ENCODE results near the gene KIF26B. TPM values are rescaled to one million over a fixed set of nuclear protein-coding genes. Genes with fewer than 3 reads are reported as not detected.

The KIF26B gene
- total and polyA plus RNA-seq, 5 donors, result 0.11 to 0.41 (median 0.29) TPM

DNA sequence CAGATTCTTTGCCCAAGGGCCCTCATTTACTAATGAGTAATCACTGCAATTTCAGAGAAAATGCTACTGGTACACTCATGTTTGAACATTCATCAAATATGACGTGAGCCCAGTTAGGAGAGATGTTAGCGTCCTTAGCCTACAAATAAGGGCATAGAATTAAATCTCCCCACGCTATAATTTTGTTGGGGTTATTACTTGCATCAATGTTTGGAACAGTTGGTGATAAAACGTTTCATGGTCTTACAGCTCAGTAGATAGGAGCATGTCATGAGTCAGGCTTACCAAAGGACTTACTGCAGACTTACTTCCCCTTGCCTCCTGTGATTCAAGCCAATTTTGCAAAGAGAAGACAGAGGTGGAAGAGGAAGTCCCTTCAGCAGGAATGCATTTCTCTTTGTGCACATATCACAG, 304.0 kb downstream of the KIF26B start:
- WGBS, result 61% methylated on average over 4 of the region's 4 CpGs
- H3K27me3 ChIP-seq (ENCODE audit: control insufficient read depth, insufficient read depth), result no peaks in the 10 kb centered on the region
- DNase-seq, result no peak
- H3K4me3 ChIP-seq (ENCODE audit: low read length), result no peak overlapping the region
- H3K4me1 ChIP-seq (ENCODE audit: control insufficient read depth, insufficient read depth, low read length), result no peaks in the 10 kb centered on the region
- intact Hi-C loops (cut with DNase I), result no loop called here
- no peak overlapping the region for H3K27ac ChIP-seq (ENCODE audit: low read length)
- H3K9me3 ChIP-seq (ENCODE audit: control insufficient read depth, low read length), result no peaks in the 10 kb centered on the region
- ATAC-seq, result peak in 1 of 2 donors; percentile 36

DNA sequence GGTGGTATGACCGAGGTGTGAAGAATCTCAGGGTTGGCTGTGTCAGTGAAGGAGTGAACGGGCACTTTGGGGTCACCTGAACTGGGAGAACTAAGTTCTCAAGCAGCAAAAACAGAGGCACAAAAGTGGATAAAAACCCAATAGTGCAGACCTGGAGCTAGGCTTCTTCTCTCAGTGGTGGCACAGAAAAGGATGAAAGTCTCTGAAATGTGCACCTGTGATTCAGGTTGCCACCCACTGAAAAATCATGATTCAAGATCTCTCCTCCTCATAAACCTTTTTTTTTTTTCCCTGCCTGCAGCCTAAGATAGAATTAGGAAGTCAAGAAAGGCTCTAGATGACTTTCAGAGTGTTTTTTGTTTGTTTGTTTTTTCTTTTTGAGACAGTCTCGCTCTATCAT, 304.8 kb downstream of the KIF26B start:
- intact Hi-C loops (cut with DNase I), result no loop called here
- DNase-seq, result no peak

GRCh38 chr1:245461681-245462080, 306.9 kb downstream of the KIF26B start:
- Histone ChIP-seq H3K27ac (ENCODE audit: low read length) (no peak overlapping the region), H3K4me3 (ENCODE audit: low read length) (no peak overlapping the region), H3K9me3 (ENCODE audit: control insufficient read depth, low read length) (no peaks in the 10 kb centered on the region), H3K27me3 (ENCODE audit: control insufficient read depth, insufficient read depth) (no peaks in the 10 kb centered on the region), H3K4me1 (ENCODE audit: control insufficient read depth, insufficient read depth, low read length) (no peaks in the 10 kb centered on the region)
- ATAC-seq (no peak), DNase-seq (no peak)
- WGBS, result 76% methylated on average over 5 of the region's 5 CpGs
- intact Hi-C loops (cut with DNase I), result no loop called here

More for the DNA sequence above, 304.8 kb downstream of the KIF26B start:
- Histone ChIP-seq H3K4me3 (ENCODE audit: low read length) (no peak overlapping the region), H3K9me3 (ENCODE audit: control insufficient read depth, low read length) (no peaks in the 10 kb centered on the region), H3K27me3 (ENCODE audit: control insufficient read depth, insufficient read depth) (no peaks in the 10 kb centered on the region), H3K4me1 (ENCODE audit: control insufficient read depth, insufficient read depth, low read length) (no peaks in the 10 kb centered on the region), H3K27ac (ENCODE audit: low read length) (no peak overlapping the region)
- no peak for ATAC-seq
- WGBS, result 88% methylated on average over 3 of the region's 3 CpGs

DNA sequence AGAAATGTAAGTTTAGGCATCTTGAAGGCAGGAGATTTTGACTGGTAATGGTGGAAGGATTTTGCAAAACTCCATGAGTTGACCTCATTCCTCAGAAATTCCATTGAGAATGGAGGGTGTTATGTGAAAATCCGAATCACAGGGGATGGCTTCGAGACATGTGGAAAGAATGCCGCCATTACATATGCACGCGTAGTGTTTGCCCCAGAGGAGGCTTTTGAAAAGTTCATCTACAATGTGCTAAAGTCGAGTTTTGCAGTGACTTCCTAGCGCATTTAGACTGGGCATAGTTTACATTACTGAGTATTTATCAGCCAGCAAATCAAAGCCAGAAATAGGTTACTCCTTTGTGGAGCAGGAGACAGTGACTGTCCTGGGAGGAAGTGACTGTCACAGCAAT, 307.4 kb downstream of the KIF26B start:
- Histone ChIP-seq H3K4me1 (ENCODE audit: control insufficient read depth, insufficient read depth, low read length) (no peaks in the 10 kb centered on the region), H3K9me3 (ENCODE audit: control insufficient read depth, low read length) (no peaks in the 10 kb centered on the region), H3K4me3 (ENCODE audit: low read length) (no peak overlapping the region), H3K27ac (ENCODE audit: low read length) (no peak overlapping the region), H3K27me3 (ENCODE audit: control insufficient read depth, insufficient read depth) (no peaks in the 10 kb centered on the region)
- 80% methylated on average over 7 of the region's 7 CpGs for WGBS
- ATAC-seq (no peak), DNase-seq (no peak)
- intact Hi-C loops (cut with DNase I), result no loop called here

GRCh38 chr1:245463392-245464165, 308.8 kb downstream of the KIF26B start:
- intact Hi-C loops (cut with DNase I), result no loop called here
- Histone ChIP-seq H3K4me1 (ENCODE audit: control insufficient read depth, insufficient read depth, low read length) (no peaks in the 10 kb centered on the region), H3K4me3 (ENCODE audit: low read length) (no peak overlapping the region), H3K27me3 (ENCODE audit: control insufficient read depth, insufficient read depth) (no peaks in the 10 kb centered on the region), H3K27ac (ENCODE audit: low read length) (no peak overlapping the region), H3K9me3 (ENCODE audit: control insufficient read depth, low read length) (no peaks in the 10 kb centered on the region)
- WGBS, result 85% methylated on average over 11 of the region's 11 CpGs
- DNase-seq (no peak), ATAC-seq (no peak)

- DNase-seq (no peak), ATAC-seq (peak in 1 of 2 donors; percentile 16)
- Histone ChIP-seq H3K27me3 (ENCODE audit: control insufficient read depth, insufficient read depth) (no peaks in the 10 kb centered on the region), H3K27ac (ENCODE audit: low read length) (no peak overlapping the region), H3K4me1 (ENCODE audit: control insufficient read depth, insufficient read depth, low read length) (no peaks in the 10 kb centered on the region), H3K9me3 (ENCODE audit: control insufficient read depth, low read length) (no peaks in the 10 kb centered on the region), H3K4me3 (ENCODE audit: low read length) (no peak overlapping the region)
- intact Hi-C loops (cut with DNase I), result no loop called here
- 89% methylated on average over 15 of the region's 15 CpGs for WGBS
Observed at GRCh38 chr1:245464290-245464689, 309.5 kb downstream of the KIF26B start.

- no peak overlapping the region for H3K4me3 ChIP-seq (ENCODE audit: low read length)
- H3K4me1 ChIP-seq (ENCODE audit: control insufficient read depth, insufficient read depth, low read length), result no peaks in the 10 kb centered on the region
- ATAC-seq, result no peak
- intact Hi-C loops (cut with DNase I), result no loop called here
- no peaks in the 10 kb centered on the region for H3K27me3 ChIP-seq (ENCODE audit: control insufficient read depth, insufficient read depth)
- no peak overlapping the region for H3K27ac ChIP-seq (ENCODE audit: low read length)
- DNase-seq, result no peak
- H3K9me3 ChIP-seq (ENCODE audit: control insufficient read depth, low read length), result no peaks in the 10 kb centered on the region
- 80% methylated on average over 16 of the region's 16 CpGs for WGBS
Observed at GRCh38 chr1:245465666-245466065, 310.9 kb downstream of the KIF26B start.

DNA sequence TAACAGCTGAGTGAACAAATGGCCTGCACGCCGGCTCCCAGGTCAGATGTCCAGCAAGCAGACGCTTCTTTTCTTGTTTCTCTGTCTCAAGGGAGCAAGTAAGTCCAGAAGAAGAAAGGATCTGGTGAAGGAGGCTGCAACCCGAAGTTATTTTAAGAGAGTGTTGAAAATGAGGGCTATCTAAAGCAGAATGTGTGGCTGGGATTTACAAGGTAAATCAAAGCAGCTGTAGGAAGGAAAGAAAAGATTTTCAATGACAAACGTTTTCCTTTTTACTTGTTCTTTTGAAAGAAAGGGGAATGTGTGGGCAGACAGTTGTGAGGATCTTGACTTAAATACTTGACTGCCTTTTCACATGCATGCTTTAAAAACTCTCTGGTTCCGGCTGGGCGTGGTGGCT, 311.5 kb downstream of the KIF26B start:
- intact Hi-C loops (cut with DNase I), result no loop called here
- DNase-seq, result no peak
- 56% methylated on average over 7 of the region's 7 CpGs for WGBS
- no peak for ATAC-seq
- Histone ChIP-seq H3K4me1 (ENCODE audit: control insufficient read depth, insufficient read depth, low read length) (no peaks in the 10 kb centered on the region), H3K27ac (ENCODE audit: low read length) (no peak overlapping the region), H3K9me3 (ENCODE audit: control insufficient read depth, low read length) (no peaks in the 10 kb centered on the region), H3K4me3 (ENCODE audit: low read length) (no peak overlapping the region), H3K27me3 (ENCODE audit: control insufficient read depth, insufficient read depth) (no peaks in the 10 kb centered on the region)

- no peaks in the 10 kb centered on the region for H3K4me1 ChIP-seq (ENCODE audit: control insufficient read depth, insufficient read depth, low read length)
- WGBS, result 96% methylated on average over 1 of the region's 1 CpG
- intact Hi-C loops (cut with DNase I), result no loop called here
- no peaks in the 10 kb centered on the region for H3K9me3 ChIP-seq (ENCODE audit: control insufficient read depth, low read length)
- ATAC-seq (no peak), DNase-seq (no peak)
- no peaks in the 10 kb centered on the region for H3K27me3 ChIP-seq (ENCODE audit: control insufficient read depth, insufficient read depth)
- H3K4me3 ChIP-seq (ENCODE audit: low read length), result no peak overlapping the region
- H3K27ac ChIP-seq (ENCODE audit: low read length), result no peak overlapping the region
Observed at GRCh38 chr1:245467804-245468203, 313.0 kb downstream of the KIF26B start.

GRCh38 chr1:245469006-245469405, 314.2 kb downstream of the KIF26B start:
- no peaks in the 10 kb centered on the region for H3K27me3 ChIP-seq (ENCODE audit: control insufficient read depth, insufficient read depth)
- H3K4me3 ChIP-seq (ENCODE audit: low read length), result no peak overlapping the region
- ATAC-seq, result no peak
- H3K27ac ChIP-seq (ENCODE audit: low read length), result no peak overlapping the region
- 84% methylated on average over 6 of the region's 6 CpGs for WGBS
- DNase-seq, result no peak
- intact Hi-C loops (cut with DNase I), result no loop called here
- H3K9me3 ChIP-seq (ENCODE audit: control insufficient read depth, low read length), result no peaks in the 10 kb centered on the region
- no peaks in the 10 kb centered on the region for H3K4me1 ChIP-seq (ENCODE audit: control insufficient read depth, insufficient read depth, low read length)

DNA sequence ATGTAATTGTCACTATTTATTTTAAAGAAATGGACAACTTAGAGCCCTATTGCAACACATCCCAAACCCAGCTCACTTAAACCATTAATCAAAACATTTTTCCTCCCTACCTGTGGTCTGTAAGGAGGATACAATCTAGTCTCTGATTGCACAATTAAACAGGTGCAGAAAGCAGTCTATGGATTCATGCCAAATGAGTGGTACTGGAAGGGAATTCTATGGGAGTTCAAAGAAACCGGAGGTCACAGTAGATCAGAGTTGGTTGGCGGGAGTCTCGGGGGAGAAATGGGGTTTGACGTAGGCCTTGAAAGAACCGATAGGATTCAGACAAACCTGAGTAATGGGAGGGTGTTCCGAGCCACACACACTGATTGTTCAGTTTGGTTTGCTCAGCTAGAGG, 314.9 kb downstream of the KIF26B start:
- ATAC-seq, result no peak

GRCh38 chr1:245475126-245475525, 320.3 kb downstream of the KIF26B start:
- WGBS, result 78% methylated on average over 7 of the region's 7 CpGs
- no peak for ATAC-seq
- no peak for DNase-seq
- H3K27me3 ChIP-seq (ENCODE audit: control insufficient read depth, insufficient read depth), result no peaks in the 10 kb centered on the region
- H3K4me3 ChIP-seq (ENCODE audit: low read length), result no peak overlapping the region
- H3K4me1 ChIP-seq (ENCODE audit: control insufficient read depth, insufficient read depth, low read length), result no peaks in the 10 kb centered on the region
- intact Hi-C loops (cut with DNase I), result no loop called here
- no peak overlapping the region for H3K27ac ChIP-seq (ENCODE audit: low read length)
- no peaks in the 10 kb centered on the region for H3K9me3 ChIP-seq (ENCODE audit: control insufficient read depth, low read length)

More for the DNA sequence above, 314.9 kb downstream of the KIF26B start:
- H3K27ac ChIP-seq (ENCODE audit: low read length), result no peak overlapping the region
- no peak for DNase-seq
- H3K4me3 ChIP-seq (ENCODE audit: low read length), result no peak overlapping the region
- H3K4me1 ChIP-seq (ENCODE audit: control insufficient read depth, insufficient read depth, low read length), result no peaks in the 10 kb centered on the region
- intact Hi-C loops (cut with DNase I), result no loop called here
- WGBS, result 91% methylated on average over 6 of the region's 6 CpGs
- H3K9me3 ChIP-seq (ENCODE audit: control insufficient read depth, low read length), result no peaks in the 10 kb centered on the region
- H3K27me3 ChIP-seq (ENCODE audit: control insufficient read depth, insufficient read depth), result no peaks in the 10 kb centered on the region
